NCI-H2107 (cell line): ENCODE results near the gene PAFAH1B1.
A peak's percentile ranks its signal among the peaks of the same experiment; 100 is the strongest.

Experiments
- DNase-seq: peaks from one replicate; lab custom pipeline; 2025; lab: John Stamatoyannopoulos, UW

The PAFAH1B1 gene

DNA sequence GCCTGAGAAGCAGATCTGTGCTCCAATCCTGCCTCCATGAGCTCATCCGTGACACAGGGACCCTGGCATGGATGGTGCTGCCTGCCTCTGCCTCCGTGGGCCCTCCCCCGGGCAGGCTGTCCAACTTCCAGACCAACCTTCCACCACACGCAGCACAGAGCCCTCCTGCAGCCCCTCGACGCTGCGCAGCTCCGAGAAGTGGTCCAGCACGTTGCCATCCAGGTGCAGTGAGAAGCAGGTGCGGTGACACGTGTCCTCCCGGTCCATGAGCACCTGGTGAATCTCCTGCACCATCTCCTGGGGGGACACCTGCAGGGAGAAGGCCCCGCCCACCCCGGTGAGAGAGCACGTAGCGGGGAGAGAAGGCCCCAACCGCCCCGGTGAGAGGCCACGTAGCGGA lies 109.7 kb downstream of the PAFAH1B1 start:
- no peak for DNase-seq

DNA sequence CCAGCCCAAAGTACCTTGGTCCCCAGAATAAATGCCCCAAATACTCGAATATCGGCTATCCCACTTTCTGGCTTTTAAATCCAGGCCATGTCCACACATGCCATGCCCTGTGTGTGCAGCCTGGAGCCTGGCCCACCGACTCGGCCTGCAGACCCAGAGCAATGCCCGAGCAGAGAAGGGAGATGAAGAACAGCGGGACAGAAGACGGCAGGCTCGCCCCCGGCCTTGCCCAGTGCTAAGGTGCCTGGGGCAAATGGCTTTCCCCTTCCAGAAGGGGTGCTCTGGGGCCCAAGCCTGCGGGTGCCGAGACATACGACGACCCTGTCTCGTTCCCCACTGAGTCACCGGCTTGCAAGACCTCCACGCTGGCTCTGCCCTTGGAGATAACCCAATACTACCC lies 110.2 kb downstream of the PAFAH1B1 start:
- no peak for DNase-seq

DNA sequence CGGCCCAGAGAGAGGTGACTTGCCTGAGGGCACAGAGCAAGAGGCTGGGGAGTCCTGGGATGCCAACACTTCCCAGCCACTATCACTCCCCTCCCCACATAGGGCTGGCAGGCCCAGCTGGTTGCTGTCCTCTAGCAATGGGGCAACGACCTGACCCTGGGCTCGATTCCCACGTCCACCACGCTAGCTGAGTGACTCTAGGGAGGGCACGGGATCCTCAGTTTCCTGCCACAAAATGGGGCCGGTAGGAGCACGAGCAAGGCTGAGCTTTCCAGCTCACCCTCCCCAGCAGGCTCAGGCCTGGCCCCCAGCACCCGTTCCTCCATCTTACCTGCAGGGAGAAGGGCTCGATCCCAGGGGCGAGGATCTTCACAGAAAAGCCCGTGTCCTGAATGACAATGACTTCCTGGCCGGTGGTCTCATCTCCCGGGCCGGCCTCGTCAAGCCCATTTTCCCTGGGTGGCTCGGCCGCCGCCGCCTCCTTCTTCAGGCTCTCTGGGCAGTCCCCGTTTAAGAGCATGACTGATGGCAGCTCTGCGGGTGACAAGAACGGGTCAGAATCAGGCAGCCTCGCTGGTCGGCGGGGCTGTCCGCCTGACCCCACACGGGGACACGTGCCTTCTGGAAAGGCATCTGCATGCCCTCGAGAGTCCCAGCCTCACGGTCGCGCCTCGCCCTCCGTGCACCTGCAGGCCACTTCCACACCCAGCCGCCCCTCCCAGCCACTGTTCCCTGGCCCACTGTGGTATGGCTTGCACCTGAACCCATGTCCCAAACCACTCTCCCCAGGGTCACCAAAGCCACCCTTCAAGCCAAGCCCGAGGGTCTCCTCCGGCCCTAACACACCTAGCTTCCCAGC lies 110.8 kb downstream of the PAFAH1B1 start:
- DNase-seq, result no peak

DNA sequence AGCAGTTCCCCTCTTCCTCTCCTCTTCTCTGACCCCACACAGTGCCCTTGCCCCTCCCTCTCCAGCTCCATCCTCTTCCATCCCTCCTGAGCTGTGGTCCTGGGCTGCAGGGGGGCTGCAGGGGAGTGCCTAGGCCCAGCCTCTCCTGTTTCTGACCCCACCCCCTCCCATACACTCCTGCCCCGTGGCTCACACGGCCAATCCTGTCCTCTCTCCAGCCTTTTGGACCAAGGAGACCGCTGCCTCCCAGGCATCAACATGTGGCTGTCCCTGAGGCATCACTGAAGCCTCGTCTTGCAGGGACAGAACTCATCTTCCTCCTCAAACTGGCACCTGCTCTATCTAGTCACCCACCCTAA lies 111.4 kb downstream of the PAFAH1B1 start:
- no peak for DNase-seq

DNA sequence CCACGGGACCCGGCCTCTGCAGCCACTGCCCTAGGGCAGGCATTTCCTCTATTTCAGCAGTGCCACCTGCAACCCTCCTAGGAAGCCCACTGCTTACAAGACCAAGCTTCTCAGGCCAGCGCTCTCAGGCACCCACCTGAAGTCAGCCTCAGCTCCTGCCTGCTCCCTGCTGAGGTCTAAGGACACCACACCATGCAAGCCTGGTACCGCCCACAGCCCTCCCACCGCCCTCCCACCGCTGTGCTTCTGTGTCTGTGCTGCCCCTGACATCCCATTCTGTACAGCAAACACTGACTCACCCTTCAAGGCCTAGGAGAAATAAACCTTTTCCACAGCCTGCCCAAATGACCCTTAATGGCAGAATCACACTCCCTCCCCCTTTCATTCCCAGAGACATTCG lies 111.8 kb downstream of the PAFAH1B1 start:
- no peak for DNase-seq

DNA sequence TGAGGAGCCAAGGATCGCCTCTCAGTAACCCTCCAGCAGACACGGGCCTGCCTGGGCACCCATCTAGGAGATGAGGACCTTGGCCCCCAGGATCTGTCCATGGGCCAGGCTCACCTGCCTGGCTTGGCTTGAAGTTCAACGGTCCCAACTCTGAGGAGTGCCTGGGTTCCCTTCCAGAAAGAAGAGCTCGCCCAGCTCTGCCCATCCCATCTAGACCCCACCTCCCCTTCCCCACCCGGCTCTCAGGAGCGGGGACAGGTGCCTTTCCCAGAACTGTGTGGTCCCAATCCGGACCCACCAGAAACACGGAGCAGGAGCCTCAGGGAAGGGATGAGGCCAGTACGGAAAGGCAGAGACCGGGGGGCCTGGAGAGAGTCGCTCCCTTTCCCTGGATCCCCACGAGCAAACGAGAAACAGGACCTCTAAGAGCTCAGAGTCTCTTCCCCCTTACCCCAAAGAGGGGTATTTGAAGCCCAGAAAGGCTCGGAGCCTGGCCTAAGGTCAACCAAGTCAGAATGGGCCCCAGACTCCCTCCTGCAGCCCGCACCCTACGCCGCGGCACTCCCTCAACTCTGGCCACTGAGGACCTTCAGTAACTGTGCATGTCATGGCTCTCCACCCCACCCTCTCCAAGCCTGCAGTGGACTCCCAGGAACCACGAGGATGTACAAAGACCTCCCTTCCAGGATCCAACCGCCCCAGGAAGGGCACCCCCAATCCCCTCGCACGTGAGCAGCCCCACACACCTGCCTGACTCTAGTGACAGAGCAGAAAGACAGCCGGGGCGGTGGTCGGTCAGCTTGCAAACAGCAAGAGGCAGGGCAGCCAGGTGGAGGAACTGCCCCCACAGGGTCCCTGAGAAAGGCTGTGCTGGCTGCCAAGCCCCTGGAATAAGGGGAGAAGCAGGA lies 112.7 kb downstream of the PAFAH1B1 start:
- no peak for DNase-seq

DNA sequence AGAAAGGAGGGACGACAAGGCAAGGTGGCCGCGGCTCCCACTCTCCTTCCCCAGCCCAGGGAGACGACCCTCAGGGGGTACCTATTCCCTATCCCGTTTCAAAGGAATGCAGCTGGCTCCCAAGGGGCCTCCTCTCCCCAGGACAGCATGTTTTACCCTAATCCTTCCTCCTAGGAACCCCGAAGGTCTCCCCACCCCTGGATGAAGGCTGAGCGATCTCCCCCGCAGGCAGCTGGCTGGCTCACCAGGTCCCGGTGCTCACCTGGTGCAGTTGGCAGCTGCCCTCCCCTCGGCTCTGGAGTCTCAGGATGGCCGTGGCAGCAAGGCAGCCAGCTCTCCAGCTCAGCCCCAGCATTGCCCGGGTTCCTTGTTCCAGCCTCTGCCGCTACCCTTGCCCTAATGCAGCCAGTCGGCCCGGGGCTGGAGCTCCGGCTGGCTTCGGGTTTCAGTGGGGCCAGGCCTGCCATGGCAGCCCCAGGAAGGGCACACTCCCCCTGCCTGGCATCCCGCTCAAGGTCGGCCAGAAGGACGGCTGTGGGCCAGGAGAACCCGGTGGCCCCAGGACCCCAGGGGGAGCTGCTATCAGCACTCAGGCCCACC lies 113.6 kb downstream of the PAFAH1B1 start:
- DNase-seq, result no peak

DNA sequence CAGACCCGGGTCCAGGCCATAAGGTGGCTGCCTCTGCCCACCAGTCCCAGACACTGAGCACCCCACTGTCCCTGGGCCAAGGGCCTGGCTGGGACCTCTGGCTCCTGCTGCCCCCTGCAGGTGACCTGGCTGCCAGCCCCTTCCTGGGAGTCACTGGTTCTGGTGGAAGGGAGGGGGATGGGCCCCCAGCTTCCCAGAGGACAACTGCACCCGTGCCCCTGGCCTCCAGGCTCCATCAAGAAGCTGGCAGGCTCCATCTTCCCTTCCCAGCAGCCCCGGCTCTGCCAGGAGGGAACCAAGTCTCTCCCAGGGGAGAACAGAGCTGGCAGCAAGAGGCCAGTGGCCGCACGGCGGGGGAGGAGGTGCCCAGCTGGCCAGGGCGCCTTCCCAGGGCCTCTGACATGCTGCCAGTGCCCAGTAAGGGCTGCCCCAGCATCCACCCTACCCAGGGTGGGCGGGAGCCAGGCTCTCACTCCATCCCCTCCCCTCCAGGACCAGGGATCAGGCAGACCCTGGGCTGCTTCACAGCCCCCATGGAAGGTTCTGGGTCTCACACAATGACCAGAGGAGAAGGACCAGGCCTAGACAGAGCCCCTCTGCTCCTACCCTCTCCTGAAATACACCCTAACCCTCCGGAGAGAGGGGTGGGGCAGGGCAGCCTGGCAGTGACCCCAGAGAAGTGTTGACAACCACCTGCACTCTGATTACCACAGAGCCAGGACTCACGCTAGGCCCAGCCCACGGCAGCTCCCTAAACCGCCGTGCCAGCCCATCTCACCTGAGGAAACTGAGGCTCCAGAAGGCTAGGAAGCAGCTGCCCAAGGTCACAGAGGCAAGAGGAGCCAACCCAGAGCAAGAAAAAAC lies 114.5 kb downstream of the PAFAH1B1 start:
- DNase-seq, result no peak

DNA sequence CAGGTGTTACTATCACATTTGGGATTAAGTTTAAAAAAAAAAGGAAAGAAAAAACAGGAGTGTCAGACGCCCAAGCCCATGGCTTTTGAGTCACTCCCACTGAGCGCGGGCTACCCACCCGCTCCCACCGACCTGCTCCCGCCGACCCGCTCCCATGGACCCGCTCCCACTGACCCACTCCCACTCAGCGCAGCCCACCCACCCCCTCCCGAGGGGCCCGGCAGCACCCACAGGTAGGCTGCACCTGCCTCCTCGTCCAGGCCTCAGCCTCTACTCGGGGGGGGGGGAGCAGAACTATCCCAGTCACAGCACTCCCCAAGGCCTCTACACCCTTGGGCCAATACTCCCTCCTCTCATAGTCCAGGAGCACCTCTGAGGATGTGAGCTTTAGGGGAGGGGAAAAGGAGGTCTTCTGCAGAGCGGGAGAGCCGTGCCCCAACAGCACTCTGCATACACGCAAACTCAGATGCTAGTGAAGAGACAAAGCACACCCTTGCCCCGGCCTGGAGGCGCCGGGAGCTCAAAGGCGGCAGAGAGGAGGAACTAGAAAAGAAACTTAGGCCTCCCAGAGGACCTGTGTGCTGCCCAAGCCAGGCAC lies 115.2 kb downstream of the PAFAH1B1 start:
- DNase-seq, result no peak

DNA sequence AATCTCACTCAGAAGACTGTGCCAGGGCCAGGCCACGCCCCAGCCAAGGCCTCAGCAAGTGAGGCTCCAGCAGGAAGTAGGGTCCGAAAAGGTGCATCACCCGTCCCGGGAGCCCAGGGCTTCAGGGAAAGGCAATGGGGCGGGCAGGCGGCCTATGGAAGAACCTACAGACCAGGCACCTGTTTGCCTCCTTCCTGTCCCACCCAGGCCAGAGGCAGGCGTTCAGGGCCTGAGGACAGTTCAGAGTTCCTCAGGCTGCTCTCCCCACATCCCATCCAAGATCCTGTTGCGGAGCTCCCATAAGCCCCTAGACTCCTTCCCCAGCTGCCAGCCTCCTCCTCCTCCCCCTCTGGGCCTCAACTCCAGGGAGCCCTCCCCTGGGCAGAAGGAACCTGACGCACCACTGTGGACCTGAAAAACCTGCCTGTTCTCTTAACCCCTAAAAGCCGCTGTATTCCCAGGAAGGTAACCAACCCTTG lies 115.8 kb downstream of the PAFAH1B1 start:
- no peak for DNase-seq

DNA sequence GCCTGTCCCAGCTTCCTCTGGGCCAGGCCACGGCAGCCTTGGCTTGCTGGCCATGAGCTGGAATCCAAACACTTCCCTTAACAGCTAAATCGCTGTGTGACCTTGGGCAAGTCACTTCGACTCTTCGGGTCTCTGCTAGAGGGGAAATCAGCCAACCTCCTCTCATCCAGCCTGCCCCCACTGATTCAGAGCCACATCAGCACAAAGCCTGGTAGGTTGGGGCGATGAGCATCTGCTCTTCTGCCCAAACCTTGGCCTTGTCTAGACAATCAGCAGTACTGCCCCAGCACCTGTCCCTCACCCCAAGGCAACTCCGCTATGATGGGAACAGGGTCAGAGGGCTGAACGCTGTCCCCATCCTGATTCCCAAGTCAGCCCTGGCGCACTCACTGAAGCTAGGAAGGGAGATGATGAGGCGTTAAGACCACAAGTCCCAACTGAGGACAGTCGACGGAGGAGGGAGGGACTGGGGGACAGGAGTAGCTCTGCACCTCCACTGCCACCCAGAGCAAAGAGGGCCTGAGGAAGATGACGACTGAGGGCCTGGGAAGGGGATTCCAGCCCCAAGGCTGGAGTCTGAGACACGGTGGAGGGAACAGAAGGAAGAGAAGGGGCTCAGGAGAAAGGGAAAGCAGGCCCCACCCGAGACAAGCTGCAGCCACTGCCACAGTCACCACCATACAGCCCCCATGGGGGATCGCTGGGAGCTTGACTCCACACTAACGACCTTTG lies 116.8 kb downstream of the PAFAH1B1 start:
- no peak for DNase-seq

DNA sequence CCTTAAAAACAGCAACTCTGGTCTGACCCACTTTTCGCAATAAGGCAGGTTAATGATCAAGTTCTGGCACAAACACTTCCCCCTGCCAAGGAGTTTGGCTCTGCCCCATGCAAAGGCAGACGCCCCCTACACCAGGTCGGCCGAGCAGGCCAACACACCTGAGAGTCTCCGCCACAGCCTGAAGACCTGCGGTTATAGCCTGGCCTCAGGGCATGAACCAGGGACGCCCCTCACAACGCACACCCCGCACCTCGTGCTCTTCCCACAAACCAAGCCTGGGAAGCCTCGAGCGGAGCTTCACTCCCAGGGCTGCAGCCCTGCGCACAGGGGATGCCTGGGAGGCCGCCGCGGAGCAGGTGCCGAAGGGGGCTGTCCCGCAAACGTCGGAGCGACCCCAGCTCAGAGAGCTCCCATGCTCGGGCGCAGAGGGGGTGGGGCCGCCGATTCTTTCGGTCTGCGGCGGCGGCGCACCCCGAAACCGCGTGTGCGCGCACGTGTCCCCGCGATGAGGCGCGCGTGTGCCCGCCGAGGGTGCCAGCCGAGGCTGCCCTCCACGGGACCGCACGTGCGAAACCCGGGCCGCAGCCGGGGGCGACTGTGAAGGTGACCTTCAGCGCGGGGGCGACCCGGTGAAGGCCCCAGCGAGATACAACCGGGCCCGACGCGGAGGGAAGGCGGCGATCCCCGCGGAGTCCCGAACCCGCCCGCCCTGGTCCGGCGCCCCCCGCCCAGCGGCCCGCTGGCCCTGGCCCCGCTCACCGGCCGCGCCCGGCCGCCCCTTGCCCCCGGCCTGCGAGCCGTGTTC lies 117.6 kb downstream of the PAFAH1B1 start:
- no peak for DNase-seq

DNA sequence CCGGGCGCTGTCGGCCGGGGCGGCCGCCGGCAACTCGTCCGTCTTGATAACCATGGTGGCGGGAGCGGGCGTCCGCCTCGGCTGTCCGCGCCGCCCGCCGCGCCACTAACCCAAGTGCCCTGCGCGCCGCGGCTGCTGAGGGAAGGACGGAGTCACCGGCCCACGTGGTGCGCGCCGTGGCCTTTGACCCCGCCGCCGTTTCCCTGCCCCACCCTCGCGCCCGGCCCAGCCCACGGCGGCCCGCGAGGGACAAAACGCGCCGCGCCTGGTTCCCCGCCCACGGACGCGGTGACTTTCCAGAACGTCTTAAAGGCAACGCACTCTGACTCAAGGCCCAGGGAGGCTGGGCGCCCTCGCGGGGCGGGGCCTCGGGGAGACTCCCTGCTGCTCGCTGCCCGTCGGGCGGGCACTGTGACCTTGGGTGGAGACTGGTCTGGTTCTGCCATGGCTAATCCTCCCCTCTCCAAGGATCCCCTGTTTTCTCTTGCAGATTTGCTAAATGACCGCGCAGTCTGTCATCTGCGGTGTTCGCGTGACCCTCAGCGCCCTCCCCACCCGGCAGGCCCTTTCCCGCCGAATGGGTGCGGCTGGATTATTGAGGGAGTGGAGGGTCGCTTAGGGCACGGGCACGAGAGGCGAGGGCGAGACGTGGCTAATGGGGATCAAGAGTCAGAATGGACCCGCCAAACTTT lies 118.3 kb downstream of the PAFAH1B1 start, which contains the start of gene CLUH:
TSS of gene CLUH (minus strand) at position 157 of the 692 bp plus-strand sequence. CDS start at position 54, 103 bp downstream.
- DNase-seq, result peak; percentile 68

DNA sequence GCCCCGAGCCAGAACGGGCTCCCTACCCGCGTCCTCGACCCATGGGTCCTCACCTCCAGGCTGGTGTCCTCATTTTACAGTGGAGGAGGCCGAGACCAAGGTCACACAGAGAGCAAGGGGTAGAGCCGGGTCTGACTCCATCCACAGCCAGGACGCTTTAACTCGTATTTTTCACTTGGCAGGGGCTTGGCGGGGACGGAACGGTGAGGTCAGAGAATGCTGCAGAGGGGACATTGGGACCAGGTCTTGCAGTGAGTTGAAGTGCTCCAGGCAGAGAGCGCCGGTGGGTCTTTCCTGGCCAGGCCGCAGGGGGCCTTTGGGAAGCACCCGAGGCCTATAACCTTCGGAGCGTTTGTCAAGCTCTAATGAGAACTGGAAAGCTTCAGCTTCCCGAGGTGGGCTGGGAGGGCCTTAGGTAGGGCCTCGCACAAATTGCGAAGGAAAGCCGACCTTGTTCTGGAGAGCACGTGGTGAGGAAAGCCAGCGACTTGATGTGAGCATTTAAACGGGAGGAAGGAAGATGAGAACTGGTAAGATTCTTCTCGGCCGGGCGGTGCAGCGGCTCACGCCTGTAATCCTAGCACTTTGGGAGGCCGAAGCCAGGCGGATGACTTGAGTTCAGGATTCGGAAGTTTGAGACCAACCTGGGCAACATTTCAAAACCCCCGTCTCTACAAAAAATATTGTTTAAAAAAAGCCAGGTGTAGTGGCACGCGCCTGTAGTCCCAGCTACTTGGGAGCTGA lies 119.0 kb downstream of the PAFAH1B1 start:
- DNase-seq, result no peak

DNA sequence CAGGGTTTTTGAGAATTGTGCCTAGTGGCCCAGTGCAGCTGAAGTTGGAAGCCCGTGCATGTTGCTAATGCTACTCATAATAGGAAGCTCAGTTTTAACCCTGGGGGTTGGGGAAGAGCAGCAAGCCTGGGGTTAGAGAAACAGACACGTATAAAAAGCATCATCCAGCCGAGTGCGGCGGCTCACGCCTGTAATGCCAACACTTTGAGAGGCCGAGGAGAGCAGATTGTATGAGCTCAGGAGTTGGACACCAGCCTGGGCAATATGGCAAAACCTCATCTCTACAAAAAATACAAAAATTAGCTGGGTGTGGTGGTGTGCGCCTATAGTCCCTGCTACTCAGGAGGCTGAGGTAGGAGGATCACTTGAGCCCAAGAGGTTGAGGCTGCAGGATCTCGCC lies 120.4 kb downstream of the PAFAH1B1 start:
- no peak for DNase-seq

DNA sequence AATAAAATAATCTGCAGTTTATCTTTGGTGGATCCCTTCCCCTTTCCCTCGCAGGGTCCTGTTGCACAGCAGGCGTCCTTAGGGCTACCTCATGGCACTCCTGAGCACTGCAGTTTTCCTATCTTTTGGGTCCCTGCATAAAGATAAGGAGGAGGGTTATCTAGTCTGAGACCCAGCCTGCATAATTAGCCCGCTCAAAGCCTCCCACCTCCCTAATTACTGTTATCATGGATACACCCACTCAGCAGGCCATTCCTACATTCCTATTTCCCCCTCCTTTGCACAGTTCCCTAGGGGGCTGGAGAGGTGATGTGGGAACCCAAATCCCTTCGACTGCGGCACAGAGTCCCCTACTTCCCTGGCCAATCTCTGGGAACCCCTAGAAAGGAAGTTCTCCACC lies 123.2 kb downstream of the PAFAH1B1 start:
- DNase-seq, result no peak

DNA sequence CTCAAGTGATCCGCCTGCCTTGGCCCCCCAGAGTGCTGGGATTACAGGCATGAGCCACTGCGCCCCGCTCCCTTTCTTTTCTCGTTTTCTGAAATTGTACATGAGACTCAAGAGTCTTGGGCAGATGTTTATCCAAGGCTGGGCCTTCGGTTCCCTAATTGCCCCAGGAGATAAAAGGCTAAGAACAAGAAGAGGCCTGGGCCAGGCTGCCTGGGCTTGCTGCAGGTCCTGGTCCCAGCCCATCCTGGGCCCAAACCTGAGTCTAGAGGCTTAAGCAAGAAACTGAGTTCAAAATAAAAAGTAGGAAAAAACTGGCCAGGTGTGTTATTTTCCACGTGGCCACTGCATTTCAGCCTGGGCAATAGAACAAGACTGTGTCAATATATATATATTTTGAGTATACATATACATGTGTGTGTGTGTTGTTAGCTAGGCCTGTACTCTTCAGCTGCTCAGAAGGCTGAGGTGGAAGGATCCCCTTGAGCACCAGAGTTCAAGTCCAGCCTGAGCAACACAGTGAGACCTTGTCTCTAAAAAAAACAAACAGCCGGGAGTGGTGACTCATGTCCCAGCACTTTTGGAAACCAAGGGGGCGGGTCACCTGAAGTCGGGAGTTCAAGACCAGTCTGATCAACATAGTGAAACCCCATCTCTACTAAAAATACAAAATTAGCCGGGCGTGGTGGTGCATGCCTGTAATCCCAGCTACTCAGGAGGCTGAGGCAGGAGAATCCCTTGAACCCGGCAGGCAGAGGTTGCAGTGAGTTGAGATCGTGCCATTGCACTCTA lies 124.9 kb downstream of the PAFAH1B1 start:
- no peak for DNase-seq
